Activated B cell treated with CpG ODN at 0.5 μM for 24 hours (primary cell): Measurements from ENCODE around the gene BCL6B. TPM values are rescaled to one million over a fixed set of nuclear protein-coding genes. Genes with fewer than 3 reads are reported as not detected.
"Not testable (repeated sequence)": the region's sequence is repeated elsewhere in the genome, so short reads cannot be mapped to it uniquely, and the experiment has no call there.

Source experiments
- ATAC-seq: fragments of 200-7000 bp; cut with Tn5 transposase; one replicate; pipeline ENCODE4 v1.10.0; 2021; ENCODE audit warnings: low read depth, mild to moderate bottlenecking, moderate library complexity
- CTCF ChIA-PET: fragments of 350-600 bp; sonication (Branson Sonifier 250); formaldehyde crosslinking; loops from one replicate; lab custom pipeline; 2021; ENCODE audit warnings: antibody characterized with exemption; lab: Charles Lee
- POLR2A ChIA-PET: fragments of 350-600 bp; sonication (Branson Sonifier 250); formaldehyde crosslinking; loops from one replicate; lab custom pipeline; 2021; ENCODE audit warnings: antibody characterized with exemption; lab: Charles Lee
- DNase-seq: peaks from one replicate; pipeline ENCODE4 v3.0.0; 2022
- H3K27ac Mint-ChIP-seq: one replicate; pipeline ENCODE4 v1.8.0; 2020; ENCODE audit warnings: mixed read lengths
- H3K27me3 Mint-ChIP-seq: one replicate; pipeline ENCODE4 v1.8.0; 2021; ENCODE audit warnings: mixed read lengths
- H3K36me3 Mint-ChIP-seq: one replicate; pipeline ENCODE4 v1.8.0; 2021; ENCODE audit warnings: low read depth, mixed read lengths
- H3K4me1 Mint-ChIP-seq: one replicate; pipeline ENCODE4 v1.8.0; 2021; ENCODE audit warnings: mixed read lengths
- H3K4me3 Mint-ChIP-seq: one replicate; pipeline ENCODE4 v1.8.0; 2020; ENCODE audit warnings: mild to moderate bottlenecking, mixed read lengths
- H3K9me3 Mint-ChIP-seq: one replicate; pipeline ENCODE4 v1.8.0; 2020; ENCODE audit warnings: mixed read lengths
- CTCF ChIP-seq: fragments of 200-600 bp; IDR thresholded peaks from one replicate; pipeline ENCODE4 v1.8.0; 2022; ENCODE audit warnings: antibody characterized with exemption, mild to moderate bottlenecking
- intact Hi-C: fragments of 100-400 bp; cut with micrococcal nuclease; formaldehyde crosslinking; loops from one replicate; pipeline ENCODE4 v1.15.1; 2024
- total RNA-seq: library from RNA; stranded (reverse); gene quantifications from 2 replicates; pipeline ENCODE4 v1.2.3, GENCODE V29; 2022

Gene BCL6B
- total RNA-seq = 0.31 and 0.88 TPM in 2 replicates

GRCh38 chr17:7022781-7023571 is at the start of gene BCL6B:
TSS of gene BCL6B (plus strand) at chr17:7023050. CDS start at chr17:7023672, 622 bp downstream.
- peak within 1 kb of the TSS; percentile 82 for H3K4me3 Mint-ChIP-seq
- no peak for TF ChIP-seq CTCF
- intact Hi-C loops = loop anchor here (1.0 kb wide), 6 partner anchors 9 to 180 kb away; a partner anchor contains a TSS
- H3K4me1 Mint-ChIP-seq = peaks cover 27% of the 10 kb centered on the region
- H3K27ac Mint-ChIP-seq = peak within 1 kb of the TSS; percentile 85
- peaks cover under 1% of the 10 kb centered on the region for H3K36me3 Mint-ChIP-seq
- no peak for ATAC-seq
- ChIA-PET POLR2A (interaction anchor here (0.6 to 7.4 kb wide), 18 partner anchors 9 to 1170 kb away, joined by 3 to 112 read pairs (median 5); partner anchors contain the start of genes DLG4, MPDU1, RNASEK and SLC16A13), CTCF (interaction anchor here (0.7 to 3.9 kb wide), 9 partner anchors 12 to 180 kb away, joined by 3 to 48 read pairs (median 16); no protein-coding TSS in a partner anchor)
- H3K9me3 Mint-ChIP-seq = no peaks in the 10 kb centered on the region
- no peak for DNase-seq
- H3K27me3 Mint-ChIP-seq = no peaks in the 10 kb centered on the region

- intact Hi-C loops, H3K4me3 Mint-ChIP-seq, H3K9me3 Mint-ChIP-seq, H3K36me3 Mint-ChIP-seq, H3K4me1 Mint-ChIP-seq, POLR2A ChIA-PET, CTCF ChIA-PET, ATAC-seq, H3K27me3 Mint-ChIP-seq, H3K27ac Mint-ChIP-seq, DNase-seq: not testable (repeated sequence)
Observed at GRCh38 chr17:6979440-6979839, 43.4 kb upstream of the BCL6B start.

GRCh38 chr17:6981426-6981825 is 41.4 kb upstream of the BCL6B start:
- no peak for ATAC-seq
- Mint-ChIP-seq H3K9me3 (peaks cover 3% of the 10 kb centered on the region), H3K4me1 (peaks cover 4% of the 10 kb centered on the region), H3K27ac (no peak overlapping the region), H3K27me3 (no peaks in the 10 kb centered on the region), H3K36me3 (no peaks in the 10 kb centered on the region), H3K4me3 (no peak overlapping the region)
- POLR2A ChIA-PET = no interaction called here
- no peak for TF ChIP-seq CTCF
- intact Hi-C loops = no loop called here
- no peak for DNase-seq
- CTCF ChIA-PET = no interaction called here

- intact Hi-C loops = no loop called here
Observed at GRCh38 chr17:6985266-6985665, 37.6 kb upstream of the BCL6B start.

GRCh38 chr17:6986676-6987075 is 36.2 kb upstream of the BCL6B start:
- Mint-ChIP-seq H3K36me3 (no peaks in the 10 kb centered on the region), H3K27ac (no peak overlapping the region), H3K27me3 (no peaks in the 10 kb centered on the region), H3K4me3 (no peak overlapping the region), H3K4me1 (no peaks in the 10 kb centered on the region), H3K9me3 (no peaks in the 10 kb centered on the region)
- intact Hi-C loops = no loop called here
- DNase-seq (no peak), ATAC-seq (no peak)
- TF ChIP-seq CTCF = no peak
- ChIA-PET CTCF (no interaction called here), POLR2A (no interaction called here)

More at GRCh38 chr17:6985266-6985665, 37.6 kb upstream of the BCL6B start:
- DNase-seq (no peak), ATAC-seq (no peak)
- H3K27me3 Mint-ChIP-seq = no peaks in the 10 kb centered on the region
- ChIA-PET POLR2A (interaction anchor here (0.6 kb wide), 1 partner anchor 1566 kb away, joined by 3 read pairs; the partner anchor contains the start of gene NUP88), CTCF (no interaction called here)
- no peaks in the 10 kb centered on the region for H3K9me3 Mint-ChIP-seq
- H3K4me3 Mint-ChIP-seq = no peak overlapping the region
- H3K27ac Mint-ChIP-seq = no peak overlapping the region
- no peaks in the 10 kb centered on the region for H3K36me3 Mint-ChIP-seq
- peaks cover 4% of the 10 kb centered on the region for H3K4me1 Mint-ChIP-seq
- TF ChIP-seq CTCF = no peak
